Skin epidermis (tissue), 12 donors: Measurements from ENCODE around the gene DBF4B.
"Not testable (repeated sequence)": the region's sequence is repeated elsewhere in the genome, so short reads cannot be mapped to it uniquely, and the experiment has no call there.

Experiments
- H3K27ac ChIP-seq, 21 experiments: fragments of 200-600 bp; sonication (generic) in 11 of 21; one replicate each; pipeline ENCODE4 v1.5.0; 2020; ENCODE audit warnings: mild to moderate bottlenecking in 3 of 21, inconsistent platforms in 2 of 21, moderate library complexity in 2 of 21
- H3K4me3 ChIP-seq, 7 experiments: fragments of 200-600 bp; sonication (generic) in 2 of 7; one replicate each; pipeline ENCODE4 v1.5.0; 2020; ENCODE audit warnings: inconsistent platforms in 2 of 7, mild to moderate bottlenecking in 2 of 7, moderate library complexity in 1 of 7

The DBF4B gene, protein sequence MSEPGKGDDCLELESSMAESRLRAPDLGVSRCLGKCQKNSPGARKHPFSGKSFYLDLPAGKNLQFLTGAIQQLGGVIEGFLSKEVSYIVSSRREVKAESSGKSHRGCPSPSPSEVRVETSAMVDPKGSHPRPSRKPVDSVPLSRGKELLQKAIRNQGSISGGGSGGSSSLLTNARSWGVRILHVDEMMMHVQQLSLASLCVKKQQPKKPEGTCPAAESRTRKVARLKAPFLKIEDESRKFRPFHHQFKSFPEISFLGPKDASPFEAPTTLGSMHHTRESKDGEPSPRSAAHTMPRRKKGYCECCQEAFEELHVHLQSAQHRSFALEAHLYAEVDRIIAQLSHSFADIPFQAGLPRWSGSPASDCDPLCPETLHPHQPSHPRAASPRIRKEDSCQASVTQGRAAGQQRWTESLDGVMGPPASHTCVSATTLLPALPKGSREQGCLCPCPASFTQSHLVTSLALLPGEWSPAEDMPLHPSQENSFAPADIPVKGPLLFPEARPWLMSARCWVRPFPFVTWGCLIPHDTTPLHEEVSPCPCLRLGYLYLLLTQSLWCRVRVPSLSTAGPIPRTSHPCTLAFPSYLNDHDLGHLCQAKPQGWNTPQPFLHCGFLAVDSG

DNA sequence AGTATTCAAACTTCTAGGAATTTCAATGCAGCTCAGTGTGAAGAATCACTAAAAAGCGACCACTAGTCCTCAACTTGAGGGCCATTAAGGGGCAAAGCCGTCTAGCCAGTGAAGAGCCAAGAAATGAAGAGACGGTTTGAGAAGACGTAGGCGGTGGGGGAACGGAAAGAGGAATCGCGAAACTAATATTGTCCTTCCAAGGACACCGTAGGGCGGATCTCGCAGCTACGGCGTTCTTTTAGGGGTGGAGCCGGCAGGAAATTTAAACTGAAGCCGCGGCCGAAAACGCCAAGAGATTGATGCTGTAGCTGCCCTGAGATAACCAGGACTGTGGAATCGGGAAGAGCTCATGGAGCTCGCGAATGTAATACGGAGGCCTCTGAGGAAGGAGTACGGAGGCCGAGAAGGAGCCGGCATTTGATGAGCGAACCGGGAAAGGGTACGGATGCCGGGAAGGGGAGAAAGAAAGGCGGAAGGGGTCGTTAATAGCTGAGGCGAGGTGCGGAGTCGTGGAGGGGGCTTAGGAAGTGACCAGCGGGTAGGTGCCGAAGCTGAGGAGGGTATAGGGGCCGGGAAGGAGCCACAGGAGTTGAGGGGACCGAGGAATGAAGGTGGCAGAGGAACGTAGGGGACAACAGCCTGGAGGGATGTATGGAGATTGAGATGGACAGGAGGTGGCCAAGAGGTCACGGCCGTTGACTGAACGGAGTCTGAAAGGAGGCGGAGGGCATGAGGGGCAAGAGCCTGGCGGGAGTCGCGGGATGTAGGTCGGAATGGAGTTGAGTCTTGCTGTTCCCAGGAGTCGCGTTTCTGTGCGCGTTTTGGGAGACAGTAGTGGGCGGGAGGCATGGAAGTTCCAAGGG, at the start of gene DBF4B:
Gene DBF4B (plus strand): TSS at position 265 of the 863 bp plus-strand sequence. CDS start 156 bp downstream, at position 421.
- peak within 1 kb of the TSS in 19 of 21 experiments; percentile 63 to 85 (median 77) for H3K27ac ChIP-seq
- H3K4me3 ChIP-seq = peak within 1 kb of the TSS; percentile 73 to 84 (median 78)

GRCh38 chr17:44661835-44662234, 46.6 kb upstream of the DBF4B start:
- H3K27ac ChIP-seq = no peak overlapping the region

DNA sequence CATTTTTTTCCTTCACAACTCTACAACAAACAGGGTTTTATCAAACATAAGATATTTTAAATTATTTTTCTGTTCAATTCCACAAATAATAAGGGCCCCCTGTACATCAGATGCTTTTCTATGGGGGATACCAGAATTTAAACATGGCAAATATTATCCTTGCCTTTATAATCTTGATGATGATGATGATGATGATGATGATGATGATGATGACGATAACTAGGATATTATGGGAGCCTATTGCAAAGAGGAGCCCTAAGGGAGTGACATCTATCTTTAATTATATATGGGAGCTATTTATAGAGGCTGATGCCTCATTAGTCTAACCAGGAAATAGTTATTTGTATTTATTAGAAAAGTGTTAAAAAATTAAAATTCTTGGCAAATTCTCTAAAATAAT, 45.4 kb upstream of the DBF4B start:
- no peak overlapping the region for H3K4me3 ChIP-seq
- H3K27ac ChIP-seq = no peak overlapping the region

More at GRCh38 chr17:44661835-44662234, 46.6 kb upstream of the DBF4B start:
- no peak overlapping the region for H3K4me3 ChIP-seq

GRCh38 chr17:44664867-44665266, 43.6 kb upstream of the DBF4B start:
- Histone ChIP-seq H3K27ac (no peak overlapping the region), H3K4me3 (no peak overlapping the region)

- Histone ChIP-seq H3K27ac (no peak overlapping the region), H3K4me3 (no peak overlapping the region)
These were observed 42.5 kb upstream of the DBF4B start for GRCh38 chr17:44666006-44666405.

GRCh38 chr17:44672479-44673093, 35.9 kb upstream of the DBF4B start:
- no peak overlapping the region for H3K27ac ChIP-seq
- H3K4me3 ChIP-seq = no peak overlapping the region

GRCh38 chr17:44673893-44674292, 34.6 kb upstream of the DBF4B start:
- H3K27ac ChIP-seq = no peak overlapping the region
- no peak overlapping the region for H3K4me3 ChIP-seq

- no peak overlapping the region for H3K27ac ChIP-seq
These were observed 31.3 kb upstream of the DBF4B start for GRCh38 chr17:44677136-44677535.

GRCh38 chr17:44683303-44683702, 25.2 kb upstream of the DBF4B start:
- not testable (repeated sequence) for H3K4me3 ChIP-seq, H3K27ac ChIP-seq

More at GRCh38 chr17:44677136-44677535, 31.3 kb upstream of the DBF4B start:
- H3K4me3 ChIP-seq = no peak overlapping the region

GRCh38 chr17:44687756-44688155, 20.7 kb upstream of the DBF4B start:
- no peak overlapping the region for H3K27ac ChIP-seq
- no peak overlapping the region for H3K4me3 ChIP-seq

- no peak overlapping the region for H3K27ac ChIP-seq
- no peak overlapping the region for H3K4me3 ChIP-seq
These were observed 20.3 kb upstream of the DBF4B start for GRCh38 chr17:44688200-44688599.

GRCh38 chr17:44688675-44689476, 19.6 kb upstream of the DBF4B start:
- Histone ChIP-seq H3K27ac (peak overlapping the region; percentile 37 to 92 (median 83)), H3K4me3 (peak overlapping the region; percentile 59 to 97 (median 85))

DNA sequence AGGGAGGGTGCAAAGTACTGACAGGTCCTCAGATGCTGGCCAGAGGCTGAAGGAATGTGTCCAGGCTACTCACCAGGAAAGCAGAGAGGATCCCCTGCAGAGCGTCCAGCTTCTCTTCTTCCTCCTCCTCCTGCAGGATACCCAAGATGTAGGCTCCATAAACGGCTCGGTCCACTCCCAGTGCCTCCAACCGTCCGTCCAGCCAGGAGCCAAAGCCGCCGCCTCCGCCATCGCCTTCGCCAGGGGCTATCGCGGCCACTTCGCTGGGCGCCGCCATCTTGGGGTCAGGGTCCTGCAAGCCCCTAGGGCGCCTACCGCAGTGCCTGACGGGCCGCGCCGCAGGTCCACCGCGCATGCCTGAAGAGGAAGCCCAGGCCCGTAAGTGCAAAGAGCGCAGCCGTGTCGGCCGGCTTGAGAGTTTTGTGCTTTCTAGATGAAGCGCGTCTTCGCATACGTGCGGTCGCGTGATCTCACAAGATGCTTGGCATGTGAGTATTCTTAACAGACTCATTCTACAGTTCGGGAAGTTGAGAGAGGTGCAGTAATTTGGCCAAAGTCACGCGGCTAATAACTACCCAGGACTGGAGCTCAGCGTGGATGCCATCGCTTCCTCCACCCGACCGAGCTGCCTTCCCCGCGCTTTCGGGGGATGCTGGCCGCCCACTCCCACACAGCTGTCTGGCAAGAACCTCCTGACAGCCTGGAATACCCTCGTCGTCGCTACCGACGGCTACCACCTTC, 18.8 kb upstream of the DBF4B start, which contains the start of gene CCDC43:
Gene CCDC43 (minus strand): TSS at position 300 of the 741 bp plus-strand sequence. CDS start 23 bp downstream, at position 277.
- Histone ChIP-seq H3K4me3 (peak within 1 kb of the TSS; percentile 59 to 97 (median 85)), H3K27ac (peak within 1 kb of the TSS; percentile 37 to 92 (median 83))

DNA sequence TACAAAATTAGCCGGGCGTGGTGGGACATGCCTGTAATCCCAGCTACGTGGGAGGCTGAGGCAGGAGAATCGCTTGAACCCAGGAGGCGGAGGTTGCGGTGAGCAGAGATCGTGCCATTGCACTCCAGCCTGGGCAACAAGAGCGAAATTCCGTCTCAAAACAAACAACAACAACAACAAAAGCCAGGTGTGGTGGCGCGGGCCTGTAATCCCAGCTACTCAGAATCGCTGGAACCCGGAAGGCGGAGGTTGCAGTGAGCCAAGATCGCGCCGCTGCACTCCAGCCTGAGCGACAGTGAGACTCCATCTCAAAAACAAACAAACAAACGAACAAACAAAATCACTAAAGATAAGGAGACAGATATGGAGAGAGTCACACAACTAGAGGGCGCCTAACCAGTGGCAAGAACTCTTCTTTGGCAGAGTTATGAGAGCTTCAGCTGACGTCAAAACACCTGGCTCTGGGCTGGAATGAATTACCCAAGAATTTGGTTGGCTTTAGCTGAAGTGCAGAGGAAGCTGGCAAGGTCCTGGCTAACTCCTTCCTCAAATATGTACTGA, 17.6 kb upstream of the DBF4B start:
- Histone ChIP-seq H3K27ac (peak overlapping the region in 13 of 21 experiments; percentile 67 to 92 (median 84)), H3K4me3 (peak overlapping the region in 2 of 7 experiments; percentile 59 to 85)

DNA sequence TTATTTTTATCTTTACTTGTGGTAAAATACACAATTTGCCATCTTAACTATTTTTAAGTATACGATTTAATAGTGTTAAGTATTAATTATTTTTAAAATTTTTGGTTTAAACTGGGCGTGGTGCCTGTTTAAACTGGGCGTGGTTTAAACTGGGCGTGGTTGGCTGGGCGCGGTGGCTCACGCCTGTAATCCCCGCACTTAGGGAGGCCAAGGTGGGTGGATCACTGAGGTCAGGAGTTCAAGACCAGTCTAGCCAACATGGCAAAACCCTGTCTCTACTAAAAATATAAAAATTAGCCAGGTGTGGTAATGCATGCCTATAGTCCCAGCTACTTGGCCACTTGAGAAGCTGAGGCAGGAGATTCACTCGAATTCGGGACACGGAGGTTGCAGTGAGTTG, 14.9 kb upstream of the DBF4B start:
- no peak overlapping the region for H3K27ac ChIP-seq
- no peak overlapping the region for H3K4me3 ChIP-seq

- not testable (repeated sequence) for H3K4me3 ChIP-seq, H3K27ac ChIP-seq
These were observed 8.2 kb upstream of the DBF4B start for GRCh38 chr17:44700288-44700687.

DNA sequence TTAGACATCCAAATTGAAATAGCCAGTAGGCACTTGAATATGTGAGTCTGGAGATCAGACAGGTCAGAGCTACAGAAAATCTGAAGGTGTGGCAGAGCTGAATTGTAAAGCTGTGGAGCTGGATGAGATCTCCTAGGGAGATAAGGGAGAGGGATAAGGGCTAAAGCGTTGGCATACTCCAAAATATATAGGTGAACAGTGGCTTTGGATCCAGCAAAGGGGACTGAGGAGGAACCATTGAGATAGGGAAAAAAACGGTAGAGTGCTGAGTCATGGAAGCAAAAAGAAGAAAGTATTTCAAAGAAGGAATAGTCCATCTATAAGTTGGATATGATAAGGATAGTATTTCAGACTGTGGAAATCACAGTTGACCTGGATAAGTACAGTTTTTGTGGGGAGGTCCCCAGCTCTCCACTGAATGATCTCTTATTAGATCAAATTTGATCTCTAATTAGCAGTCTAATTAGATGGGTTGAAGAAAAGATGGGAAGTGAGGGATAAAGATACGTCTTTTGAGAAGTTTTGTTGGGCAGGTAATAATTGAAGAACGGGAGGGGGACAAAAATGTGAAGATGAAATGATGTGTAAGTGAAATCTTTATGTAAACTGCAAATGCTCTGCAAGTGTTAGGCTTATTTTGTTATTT, 587 bp upstream of the DBF4B start:
- Histone ChIP-seq H3K27ac (peak overlapping the region in 19 of 21 experiments; percentile 63 to 85 (median 77)), H3K4me3 (peak overlapping the region; percentile 73 to 84 (median 78))
